Neuronal stem cell (in vitro differentiated cells): ENCODE results near the gene EED.
A peak's percentile ranks its signal among the peaks of the same experiment; 100 is the strongest.

Source experiments
- DNase-seq: peaks from one replicate; pipeline ENCODE4 v3.0.0-alpha.2; 2013; ENCODE audit warnings: low spot score
- H2AFZ ChIP-seq: one replicate; pipeline ENCODE4 v1.6.1; 2013; ENCODE audit warnings: mild to moderate bottlenecking, low read length, inconsistent platforms
- H2AK5ac ChIP-seq: 2 replicates; pipeline ENCODE4 v1.6.1; 2013; ENCODE audit warnings: low read depth, mild to moderate bottlenecking, inconsistent platforms, low read length, moderate library complexity, mixed read lengths
- H2BK120ac ChIP-seq: 2 replicates; pipeline ENCODE4 v1.6.1; 2013; ENCODE audit warnings: low read depth, mild to moderate bottlenecking, inconsistent platforms, low read length, moderate library complexity, mixed read lengths
- H2BK12ac ChIP-seq: one replicate; pipeline ENCODE4 v1.6.1; 2013; ENCODE audit warnings: low read length, inconsistent platforms
- H2BK15ac ChIP-seq: 2 replicates; pipeline ENCODE4 v1.6.1; 2013; ENCODE audit warnings: mild to moderate bottlenecking, low read length, inconsistent platforms, mixed read lengths
- H2BK5ac ChIP-seq: one replicate; pipeline ENCODE4 v1.6.1; 2013; ENCODE audit warnings: inconsistent platforms, mild to moderate bottlenecking, low read length, moderate library complexity
- H3K14ac ChIP-seq: one replicate; pipeline ENCODE4 v1.6.1; 2013; ENCODE audit warnings: low read length, inconsistent platforms
- H3K18ac ChIP-seq: 2 replicates; pipeline ENCODE4 v1.6.1; 2013; ENCODE audit warnings: low read length, inconsistent platforms
- H3K23ac ChIP-seq: 2 replicates; pipeline ENCODE4 v1.6.1; 2013; ENCODE audit warnings: low read depth, mild to moderate bottlenecking, mixed read lengths, low read length, inconsistent platforms; ENCODE audit not compliant: poor library complexity
- H3K27ac ChIP-seq: replicated peaks from 3 replicates; pipeline ENCODE4 v1.5.1; 2013; ENCODE audit warnings: low read length, inconsistent platforms
- H3K27me3 ChIP-seq, 3 experiments: 2 replicates each; pipeline ENCODE4 v1.6.1; 2013; ENCODE audit warnings: low read length in 3 of 3, mild to moderate bottlenecking in 2 of 3, inconsistent platforms in 1 of 3, low read depth in 1 of 3, mixed read lengths in 1 of 3, moderate library complexity in 1 of 3; ENCODE audit not compliant: control insufficient read depth in 3 of 3, insufficient read depth in 3 of 3
- H3K36me3 ChIP-seq, 2 donors: replicated peaks in 1 of 2; 2 replicates each; pipeline ENCODE4 v1.6.1; 2013; ENCODE audit warnings: low read length in 2 of 2; ENCODE audit not compliant: control insufficient read depth in 2 of 2, insufficient read depth in 2 of 2
- H3K4ac ChIP-seq: 2 replicates; pipeline ENCODE4 v1.6.1; 2013; ENCODE audit warnings: inconsistent platforms, mild to moderate bottlenecking, low read length, moderate library complexity
- H3K4me1 ChIP-seq, 2 donors: 1 replicate in 1 of 2; 2 replicates in 1 of 2; pipeline ENCODE4 v1.6.1; 2013; ENCODE audit warnings: low read length in 2 of 2, low read depth in 1 of 2; ENCODE audit not compliant: control insufficient read depth in 2 of 2, insufficient read depth in 1 of 2
- H3K4me2 ChIP-seq: one replicate; pipeline ENCODE4 v1.6.1; 2013; ENCODE audit warnings: mild to moderate bottlenecking, low read length, inconsistent platforms; ENCODE audit not compliant: insufficient read depth, poor library complexity, severe bottlenecking
- H3K4me3 ChIP-seq, 2 donors: 2 replicates each; pipeline ENCODE4 v1.5.1; 2013; ENCODE audit warnings: low read length in 2 of 2, mild to moderate bottlenecking in 2 of 2, inconsistent platforms in 1 of 2, moderate library complexity in 1 of 2
- H3K79me1 ChIP-seq: one replicate; pipeline ENCODE4 v1.6.1; 2013; ENCODE audit warnings: low read depth, mild to moderate bottlenecking, inconsistent platforms, low read length, moderate library complexity
- H3K9ac ChIP-seq: one replicate; pipeline ENCODE4 v1.6.1; 2013; ENCODE audit warnings: mild to moderate bottlenecking, low read depth, low read length, inconsistent platforms; ENCODE audit not compliant: poor library complexity
- H3K9me3 ChIP-seq, 2 donors: replicated peaks in 1 of 2; 2 replicates each; pipeline versions ENCODE3 to v1.6.1; 2013; ENCODE audit warnings: low read length in 2 of 2, mild to moderate bottlenecking in 2 of 2, inconsistent platforms in 1 of 2, low read depth in 1 of 2, mixed read lengths in 1 of 2, moderate library complexity in 1 of 2; ENCODE audit not compliant: control insufficient read depth in 2 of 2, insufficient read depth in 1 of 2
- H4K8ac ChIP-seq: one replicate; pipeline ENCODE4 v1.6.1; 2013; ENCODE audit warnings: low read depth, mild to moderate bottlenecking, inconsistent platforms, low read length, moderate library complexity
- H4K91ac ChIP-seq: one replicate; pipeline ENCODE4 v1.6.1; 2013; ENCODE audit warnings: low read length, low read depth, mild to moderate bottlenecking, inconsistent platforms; ENCODE audit not compliant: poor library complexity
- WGBS, 2 donors: extraction: QIAGEN DNeasy Blood & Tissue Kit; methylation state at CpG; one replicate each; pipeline ENCODE4 v1.1.7; 2013; ENCODE audit warnings: missing lambda C conversion rate in 2 of 2, mixed read lengths in 1 of 2; ENCODE audit not compliant: insufficient read length in 2 of 2, insufficient replicate concordance in 1 of 2; ENCODE audit errors: extremely low coverage in 2 of 2; 5-methylcytosine and 5-hydroxymethylcytosine counted together

EED gene

DNA sequence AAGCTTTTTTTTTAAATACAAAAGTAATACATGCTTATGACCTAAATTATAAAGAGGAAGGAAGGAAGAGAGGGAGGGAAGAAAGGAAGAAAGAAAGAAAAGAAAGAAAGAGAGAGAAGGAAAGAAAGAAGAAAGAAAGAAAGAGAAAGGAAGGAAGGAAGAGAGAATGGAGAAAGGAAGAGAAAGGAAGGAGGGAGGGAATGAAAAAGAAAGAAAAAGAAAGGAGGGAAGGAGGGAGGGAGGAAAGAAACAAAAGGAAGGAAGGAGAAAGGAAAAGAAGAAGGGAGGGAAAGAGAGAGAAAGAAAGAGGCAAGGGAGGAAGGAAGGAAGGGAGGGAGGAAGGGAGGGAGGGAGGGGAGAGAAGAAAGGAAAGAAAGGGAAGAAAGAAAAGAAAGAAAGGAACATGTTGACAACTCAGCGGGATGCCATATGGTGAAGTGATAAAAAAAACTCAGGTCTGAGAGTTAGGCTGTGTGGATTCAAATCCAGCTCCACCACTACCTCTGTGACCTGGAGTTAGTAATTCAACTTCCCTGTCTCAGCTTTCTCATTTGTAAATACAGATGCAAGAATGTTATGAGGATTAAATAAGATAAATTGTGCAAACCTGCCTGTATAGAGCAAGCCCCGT is 9.6 kb upstream of the EED start:
- Histone ChIP-seq H3K27me3 (no peaks in the 10 kb centered on the region), H3K4me2 (no peak overlapping the region), H2AK5ac (no peak overlapping the region), H2AFZ (peak overlapping the region; percentile 21), H3K23ac (no peak overlapping the region), H3K9ac (no peak overlapping the region), H3K27ac (no peak overlapping the region), H2BK12ac (no peak overlapping the region), H3K36me3 (no peaks in the 10 kb centered on the region), H2BK15ac (no peak overlapping the region), H3K18ac (no peak overlapping the region), H3K9me3 (no peaks in the 10 kb centered on the region), H3K4ac (no peak overlapping the region), H3K14ac (no peak overlapping the region), H3K4me1 (no peaks in the 10 kb centered on the region), H3K79me1 (no peaks in the 10 kb centered on the region), H3K4me3 (no peak overlapping the region), H4K8ac (no peak overlapping the region), H2BK120ac (no peak overlapping the region), H2BK5ac (no peak overlapping the region), H4K91ac (no peak overlapping the region)
- WGBS, 2 donors: no CpG with 5 or more reads among the region's 2 CpGs
- no peak for DNase-seq

DNA sequence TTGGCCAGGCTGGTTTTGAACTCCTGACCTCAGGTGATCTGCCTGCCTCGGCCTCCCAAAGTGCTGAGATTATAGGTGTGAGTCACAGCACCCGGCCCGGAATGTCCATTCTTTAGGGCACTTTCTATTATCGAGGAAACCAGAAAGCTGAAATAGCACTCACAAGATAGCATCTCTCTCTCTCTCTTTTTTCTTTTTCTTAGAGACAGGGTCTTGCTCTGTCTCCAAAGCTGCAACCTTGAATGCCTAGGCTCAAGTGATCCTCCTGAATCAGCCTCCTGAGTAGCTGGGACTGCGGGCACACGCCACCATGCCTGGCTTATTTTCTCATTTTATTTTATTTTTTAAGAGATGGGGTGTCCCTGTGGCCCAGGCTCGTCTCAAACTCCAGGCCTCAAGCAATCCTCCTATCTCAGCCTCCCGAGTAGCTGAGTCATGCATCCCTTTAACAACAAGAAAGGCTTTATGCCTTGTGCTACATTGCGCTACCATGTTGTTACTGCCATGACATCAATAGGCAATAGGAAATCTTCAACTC is 7.2 kb upstream of the EED start:
- H2AFZ ChIP-seq: no peak overlapping the region
- no peak overlapping the region for H3K27ac ChIP-seq
- no peak overlapping the region for H3K4me2 ChIP-seq
- peaks cover 0 to 4% (median 0%) of the 10 kb centered on the region in 3 experiments for H3K27me3 ChIP-seq
- no peak overlapping the region for H3K9ac ChIP-seq
- DNase-seq: no peak
- H3K14ac ChIP-seq: no peak overlapping the region
- no peak overlapping the region for H4K91ac ChIP-seq
- no peaks in the 10 kb centered on the region for H3K79me1 ChIP-seq
- H2AK5ac ChIP-seq: no peak overlapping the region
- H2BK15ac ChIP-seq: no peak overlapping the region
- no peak overlapping the region for H2BK120ac ChIP-seq
- H2BK12ac ChIP-seq: no peak overlapping the region
- H3K4me3 ChIP-seq: no peak overlapping the region
- no peaks in the 10 kb centered on the region for H3K9me3 ChIP-seq
- H3K23ac ChIP-seq: no peak overlapping the region
- no peaks in the 10 kb centered on the region for H3K36me3 ChIP-seq
- no peak overlapping the region for H3K4ac ChIP-seq
- H3K18ac ChIP-seq: no peak overlapping the region
- H3K4me1 ChIP-seq: no peaks in the 10 kb centered on the region
- WGBS, 2 donors: no CpG with 5 or more reads among the region's 9 CpGs
- H4K8ac ChIP-seq: no peak overlapping the region
- H2BK5ac ChIP-seq: no peak overlapping the region

- no peak overlapping the region for H2BK5ac ChIP-seq
- no peak for DNase-seq
- no peak overlapping the region for H3K18ac ChIP-seq
- H3K4ac ChIP-seq: no peak overlapping the region
- no peak overlapping the region for H3K4me3 ChIP-seq
- no peak overlapping the region for H4K91ac ChIP-seq
- H2AFZ ChIP-seq: no peak overlapping the region
- H3K9ac ChIP-seq: no peak overlapping the region
- H3K27ac ChIP-seq: no peak overlapping the region
- H2BK15ac ChIP-seq: no peak overlapping the region
- no peaks in the 10 kb centered on the region for H3K36me3 ChIP-seq
- no peak overlapping the region for H3K4me2 ChIP-seq
- H3K9me3 ChIP-seq: no peaks in the 10 kb centered on the region
- no peaks in the 10 kb centered on the region for H3K79me1 ChIP-seq
- no peaks in the 10 kb centered on the region for H3K4me1 ChIP-seq
- H4K8ac ChIP-seq: no peak overlapping the region
- H3K23ac ChIP-seq: no peak overlapping the region
- peaks cover 0 to 4% (median 0%) of the 10 kb centered on the region in 3 experiments for H3K27me3 ChIP-seq
- no CpG with 5 or more reads among the region's 4 CpGs for WGBS, 2 donors
- no peak overlapping the region for H2AK5ac ChIP-seq
- no peak overlapping the region for H3K14ac ChIP-seq
- no peak overlapping the region for H2BK120ac ChIP-seq
- H2BK12ac ChIP-seq: no peak overlapping the region
Observed at GRCh38 chr11:86240164-86240563, 4.4 kb upstream of the EED start.

GRCh38 chr11:86241956-86242535 is 2.5 kb upstream of the EED start:
- no peak overlapping the region for H4K91ac ChIP-seq
- no peak overlapping the region for H3K4ac ChIP-seq
- H2BK12ac ChIP-seq: no peak overlapping the region
- H3K27me3 ChIP-seq: peaks cover 0 to 4% (median 0%) of the 10 kb centered on the region in 3 experiments
- H3K9me3 ChIP-seq: no peaks in the 10 kb centered on the region
- no peak overlapping the region for H2AK5ac ChIP-seq
- no peak for DNase-seq
- no peak overlapping the region for H2BK120ac ChIP-seq
- no peak overlapping the region for H3K9ac ChIP-seq
- H3K18ac ChIP-seq: no peak overlapping the region
- no peak overlapping the region for H3K27ac ChIP-seq
- no peak overlapping the region for H3K23ac ChIP-seq
- no CpG with 5 or more reads among the region's 4 CpGs for WGBS, 2 donors
- H2AFZ ChIP-seq: no peak overlapping the region
- H3K4me3 ChIP-seq: no peak overlapping the region
- no peak overlapping the region for H3K14ac ChIP-seq
- H2BK15ac ChIP-seq: no peak overlapping the region
- H3K79me1 ChIP-seq: no peaks in the 10 kb centered on the region
- H3K4me1 ChIP-seq: peaks cover 0 to 7% of the 10 kb centered on the region in 2 donors
- H3K36me3 ChIP-seq: no peaks in the 10 kb centered on the region
- no peak overlapping the region for H4K8ac ChIP-seq
- no peak overlapping the region for H3K4me2 ChIP-seq
- no peak overlapping the region for H2BK5ac ChIP-seq
